ENCODE measurements around the gene SYNPO2. TPM values are rescaled to one million over a fixed set of nuclear protein-coding genes. Genes with fewer than 3 reads are reported as not detected.

Gene SYNPO2
- total and polyA plus RNA-seq, 10 of the 15 experiments (the other 5 are each of a cell fraction or from before 2014, with no cell fraction given) = 0.04 to 0.34 (median 0.28) TPM

DNA sequence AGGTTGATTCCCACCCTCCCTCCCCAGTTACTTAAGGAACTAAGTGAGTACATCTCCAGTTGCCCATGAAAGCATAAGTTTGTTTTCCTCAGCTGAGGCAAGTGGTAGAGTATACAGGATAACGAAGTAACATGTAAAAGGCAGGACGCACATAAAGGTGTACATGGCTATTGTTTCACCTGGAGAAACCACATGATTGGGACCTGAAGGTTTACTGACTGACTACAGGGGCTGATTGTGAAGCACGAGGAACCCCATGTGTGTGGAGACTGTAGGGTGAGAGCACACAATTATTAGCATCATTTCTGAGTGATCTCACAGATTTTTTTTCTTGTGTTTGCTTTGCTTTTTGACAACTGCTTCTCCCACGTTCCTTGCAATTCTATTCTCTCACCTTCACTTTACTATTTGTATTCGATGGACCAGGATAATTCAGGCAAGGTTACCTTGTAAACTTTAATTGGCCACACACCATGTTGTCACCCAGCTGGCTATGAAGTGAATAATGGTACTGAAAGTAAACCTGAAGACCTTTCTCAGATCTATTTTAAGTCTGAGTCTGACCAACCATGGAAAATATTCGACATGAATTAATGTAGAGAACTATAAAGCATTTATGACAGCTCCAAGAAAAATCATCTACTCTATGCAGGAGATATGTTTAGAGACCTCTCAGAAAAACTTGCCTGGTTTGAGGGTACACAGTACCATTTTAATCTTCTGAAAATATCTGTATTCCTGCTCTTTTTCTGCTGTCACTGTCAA, 144.4 kb downstream of the SYNPO2 start (continued):
- no peak for TF ChIP-seq WRNIP1 (IDR thresholded peaks at IDR 0.05; ENCODE audit: borderline replicate concordance, low read depth, low read length)

DNA sequence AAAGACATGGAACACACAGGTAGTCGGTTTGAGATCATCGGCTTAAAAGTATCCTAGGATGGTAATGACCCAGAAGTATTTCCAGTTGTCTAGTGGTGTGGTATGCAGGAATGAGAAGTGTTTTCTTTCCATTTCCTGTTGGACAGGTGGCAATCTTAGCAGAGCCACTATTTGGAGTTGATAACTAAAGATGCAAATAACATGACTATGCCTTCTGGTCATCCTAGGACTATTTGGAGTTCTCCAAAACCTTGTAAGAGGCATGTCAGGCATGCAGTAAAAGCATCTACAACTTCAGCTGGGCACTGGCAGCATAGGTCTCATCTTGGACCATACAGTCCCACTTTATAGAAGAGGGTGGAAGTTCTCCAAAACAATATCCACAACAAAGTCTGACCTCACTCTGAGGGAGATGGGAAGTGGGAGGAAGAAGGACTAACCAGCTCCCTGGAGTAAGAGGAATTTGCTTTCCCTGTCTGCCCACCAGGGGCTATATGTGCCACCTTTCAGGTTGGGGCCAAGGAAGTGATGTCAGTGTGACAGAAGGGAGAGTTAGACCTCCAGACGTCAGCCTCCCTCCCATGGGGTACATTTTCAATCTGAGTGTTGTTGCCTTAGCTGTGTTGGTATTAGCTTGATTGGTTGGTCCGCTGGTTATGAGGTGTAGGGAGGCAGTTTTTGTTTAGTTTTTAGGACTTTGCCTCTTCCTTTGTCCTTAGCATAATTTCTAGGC, 145.8 kb downstream of the SYNPO2 start:
- H3K36me3 ChIP-seq (ENCODE audit: control insufficient read depth in 2 of 2, insufficient read depth in 2 of 2, low read length in 1 of 2) = no peaks in the 10 kb centered on the region
- FAIRE-seq = no peak
- no peak for DNase-seq (ENCODE audit: low read depth, low spot score)
- no peak overlapping the region for H3K9ac ChIP-seq (ENCODE audit: control insufficient read depth, insufficient read depth, low read length)
- peak; percentile 41; the same call in 1 of the 3 replicates for ATAC-seq
- RAD21 ChIA-PET (ENCODE audit: unreplicated experiment) = interaction anchor here (1.7 kb wide), 1 partner anchor 459 kb away, joined by 3 read pairs; no protein-coding TSS in a partner anchor
- no peaks in the 10 kb centered on the region for H3K9me3 ChIP-seq (replicated peaks; ENCODE audit: control insufficient read depth, insufficient read depth, low read length)
- no peaks in the 10 kb centered on the region for H4K20me1 ChIP-seq (ENCODE audit: control insufficient read depth, insufficient read depth)
- WGBS (ENCODE audit: insufficient coverage, insufficient replicate concordance, low lambda C conversion rate, missing lambda C conversion rate) = 61% methylated on average over 4 of the region's 4 CpGs
- CTCF ChIA-PET = interaction anchor here (0.7 kb wide), 1 partner anchor 265 kb away, joined by 3 read pairs; no protein-coding TSS in a partner anchor
- H3K4me2 ChIP-seq (ENCODE audit: control insufficient read depth, insufficient read depth) = no peak overlapping the region
- no peaks in the 10 kb centered on the region for H3K79me2 ChIP-seq (ENCODE audit: control insufficient read depth, insufficient read depth, low read length)
- no peaks in the 10 kb centered on the region for H3K27me3 ChIP-seq (replicated peaks in 1 of 2; ENCODE audit: control insufficient read depth in 2 of 2, insufficient read depth in 2 of 2, low read length in 1 of 2)
- peaks cover 3% of the 10 kb centered on the region for H3K4me1 ChIP-seq (ENCODE audit: control insufficient read depth, insufficient read depth, low read length)
- H2AFZ ChIP-seq (ENCODE audit: control insufficient read depth, low read depth, low read length) = no peak overlapping the region
- intact Hi-C loops (cut with micrococcal nuclease; ENCODE audit: unreplicated experiment) (no loop called here), in situ Hi-C loops (cut with MboI) (no loop called here)
- no TSS peak for BruUV-seq (replicated peaks)
- no peak overlapping the region for H3K27ac ChIP-seq (ENCODE audit: control insufficient read depth, insufficient read depth)
- POLR2A ChIA-PET = interaction anchor here (0.6 kb wide), 1 partner anchor 344 kb away, joined by 5 read pairs; no protein-coding TSS in a partner anchor
- SMC1A ChIA-PET (ENCODE audit: uncharacterized antibody, unreplicated experiment) = no interaction called here
- no peak overlapping the region for H3K4me3 ChIP-seq
- TF ChIP-seq SP1 (IDR thresholded peaks at IDR 0.05; ENCODE audit: low read depth, low read length) (no peak), KAT2A (conservative IDR thresholded peaks at IDR 0.05; ENCODE audit: control insufficient read depth, low read depth, low read length) (no peak), YBX1 (IDR thresholded peaks at IDR 0.05) (no peak), RUNX3 (IDR thresholded peaks at IDR 0.05; ENCODE audit: low read length) (no peak), CBX3 (IDR thresholded peaks at IDR 0.05; ENCODE audit: borderline replicate concordance, low read depth) (no peak), MTA3 (IDR thresholded peaks at IDR 0.05; ENCODE audit: borderline replicate concordance, low read length) (no peak), NRF1 (conservative IDR thresholded peaks at IDR 0.05; ENCODE audit: low read depth, low read length) (no peak), FOXM1 (IDR thresholded peaks at IDR 0.05; ENCODE audit: low read depth, low read length) (no peak)
- TF ChIP-seq, protein P1, sequence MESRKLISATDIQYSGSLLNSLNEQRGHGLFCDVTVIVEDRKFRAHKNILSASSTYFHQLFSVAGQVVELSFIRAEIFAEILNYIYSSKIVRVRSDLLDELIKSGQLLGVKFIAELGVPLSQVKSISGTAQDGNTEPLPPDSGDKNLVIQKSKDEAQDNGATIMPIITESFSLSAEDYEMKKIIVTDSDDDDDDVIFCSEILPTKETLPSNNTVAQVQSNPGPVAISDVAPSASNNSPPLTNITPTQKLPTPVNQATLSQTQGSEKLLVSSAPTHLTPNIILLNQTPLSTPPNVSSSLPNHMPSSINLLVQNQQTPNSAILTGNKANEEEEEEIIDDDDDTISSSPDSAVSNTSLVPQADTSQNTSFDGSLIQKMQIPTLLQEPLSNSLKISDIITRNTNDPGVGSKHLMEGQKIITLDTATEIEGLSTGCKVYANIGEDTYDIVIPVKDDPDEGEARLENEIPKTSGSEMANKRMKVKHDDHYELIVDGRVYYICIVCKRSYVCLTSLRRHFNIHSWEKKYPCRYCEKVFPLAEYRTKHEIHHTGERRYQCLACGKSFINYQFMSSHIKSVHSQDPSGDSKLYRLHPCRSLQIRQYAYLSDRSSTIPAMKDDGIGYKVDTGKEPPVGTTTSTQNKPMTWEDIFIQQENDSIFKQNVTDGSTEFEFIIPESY (IDR thresholded peaks at IDR 0.05) = no peak
- TF ChIP-seq, protein P2, sequence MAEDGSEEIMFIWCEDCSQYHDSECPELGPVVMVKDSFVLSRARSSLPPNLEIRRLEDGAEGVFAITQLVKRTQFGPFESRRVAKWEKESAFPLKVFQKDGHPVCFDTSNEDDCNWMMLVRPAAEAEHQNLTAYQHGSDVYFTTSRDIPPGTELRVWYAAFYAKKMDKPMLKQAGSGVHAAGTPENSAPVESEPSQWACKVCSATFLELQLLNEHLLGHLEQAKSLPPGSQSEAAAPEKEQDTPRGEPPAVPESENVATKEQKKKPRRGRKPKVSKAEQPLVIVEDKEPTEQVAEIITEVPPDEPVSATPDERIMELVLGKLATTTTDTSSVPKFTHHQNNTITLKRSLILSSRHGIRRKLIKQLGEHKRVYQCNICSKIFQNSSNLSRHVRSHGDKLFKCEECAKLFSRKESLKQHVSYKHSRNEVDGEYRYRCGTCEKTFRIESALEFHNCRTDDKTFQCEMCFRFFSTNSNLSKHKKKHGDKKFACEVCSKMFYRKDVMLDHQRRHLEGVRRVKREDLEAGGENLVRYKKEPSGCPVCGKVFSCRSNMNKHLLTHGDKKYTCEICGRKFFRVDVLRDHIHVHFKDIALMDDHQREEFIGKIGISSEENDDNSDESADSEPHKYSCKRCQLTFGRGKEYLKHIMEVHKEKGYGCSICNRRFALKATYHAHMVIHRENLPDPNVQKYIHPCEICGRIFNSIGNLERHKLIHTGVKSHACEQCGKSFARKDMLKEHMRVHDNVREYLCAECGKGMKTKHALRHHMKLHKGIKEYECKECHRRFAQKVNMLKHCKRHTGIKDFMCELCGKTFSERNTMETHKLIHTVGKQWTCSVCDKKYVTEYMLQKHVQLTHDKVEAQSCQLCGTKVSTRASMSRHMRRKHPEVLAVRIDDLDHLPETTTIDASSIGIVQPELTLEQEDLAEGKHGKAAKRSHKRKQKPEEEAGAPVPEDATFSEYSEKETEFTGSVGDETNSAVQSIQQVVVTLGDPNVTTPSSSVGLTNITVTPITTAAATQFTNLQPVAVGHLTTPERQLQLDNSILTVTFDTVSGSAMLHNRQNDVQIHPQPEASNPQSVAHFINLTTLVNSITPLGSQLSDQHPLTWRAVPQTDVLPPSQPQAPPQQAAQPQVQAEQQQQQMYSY (CRISPR knock-in tag; IDR thresholded peaks at IDR 0.05) = no peak
- TF ChIP-seq, protein P3, sequence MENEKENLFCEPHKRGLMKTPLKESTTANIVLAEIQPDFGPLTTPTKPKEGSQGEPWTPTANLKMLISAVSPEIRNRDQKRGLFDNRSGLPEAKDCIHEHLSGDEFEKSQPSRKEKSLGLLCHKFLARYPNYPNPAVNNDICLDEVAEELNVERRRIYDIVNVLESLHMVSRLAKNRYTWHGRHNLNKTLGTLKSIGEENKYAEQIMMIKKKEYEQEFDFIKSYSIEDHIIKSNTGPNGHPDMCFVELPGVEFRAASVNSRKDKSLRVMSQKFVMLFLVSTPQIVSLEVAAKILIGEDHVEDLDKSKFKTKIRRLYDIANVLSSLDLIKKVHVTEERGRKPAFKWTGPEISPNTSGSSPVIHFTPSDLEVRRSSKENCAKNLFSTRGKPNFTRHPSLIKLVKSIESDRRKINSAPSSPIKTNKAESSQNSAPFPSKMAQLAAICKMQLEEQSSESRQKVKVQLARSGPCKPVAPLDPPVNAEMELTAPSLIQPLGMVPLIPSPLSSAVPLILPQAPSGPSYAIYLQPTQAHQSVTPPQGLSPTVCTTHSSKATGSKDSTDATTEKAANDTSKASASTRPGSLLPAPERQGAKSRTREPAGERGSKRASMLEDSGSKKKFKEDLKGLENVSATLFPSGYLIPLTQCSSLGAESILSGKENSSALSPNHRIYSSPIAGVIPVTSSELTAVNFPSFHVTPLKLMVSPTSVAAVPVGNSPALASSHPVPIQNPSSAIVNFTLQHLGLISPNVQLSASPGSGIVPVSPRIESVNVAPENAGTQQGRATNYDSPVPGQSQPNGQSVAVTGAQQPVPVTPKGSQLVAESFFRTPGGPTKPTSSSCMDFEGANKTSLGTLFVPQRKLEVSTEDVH (IDR thresholded peaks at IDR 0.05; ENCODE audit: low read depth, partially characterized antibody) = no peak

All from GM12878 (cell line).